BJ (cell line): ENCODE measurements around the gene MAP3K1. TPM values are rescaled to one million over a fixed set of nuclear protein-coding genes. Genes with fewer than 3 reads are reported as not detected.

ENCODE experiments used
- CTCF ChIA-PET: fragments of 350-600 bp; formaldehyde crosslinking; extraction: SDS; loops from one replicate; lab custom pipeline; 2021; ENCODE audit warnings: antibody characterized with exemption, inconsistent platforms; lab: Yijun Ruan, JAX
- POLR2A ChIA-PET: fragments of 300-600 bp; sonication (Branson Sonifier 250); formaldehyde crosslinking; extraction: SDS; loops from one replicate; lab custom pipeline; 2021; ENCODE audit warnings: antibody characterized with exemption; lab: Charles Lee
- DNase-seq: peaks from one replicate; pipeline ENCODE4 v3.0.0-alpha.2; 2011; ENCODE audit warnings: low read depth
- H3K27me3 ChIP-seq: 2 replicates; pipeline ENCODE4 v1.6.0; 2011; ENCODE audit warnings: low read length; ENCODE audit not compliant: control insufficient read depth, insufficient read depth
- H3K36me3 ChIP-seq: 2 replicates; pipeline ENCODE4 v1.5.1; 2011; ENCODE audit warnings: low read length; ENCODE audit not compliant: control insufficient read depth, insufficient read depth
- H3K4me3 ChIP-seq: 2 replicates; pipeline ENCODE4 v1.5.1; 2011; ENCODE audit warnings: low read depth, mild to moderate bottlenecking, control low read depth, low read length
- CTCF ChIP-seq: IDR thresholded peaks from 2 replicates; pipeline ENCODE4 v1.5.1; 2011; ENCODE audit warnings: low read depth, mild to moderate bottlenecking, control low read depth, inconsistent platforms, low read length, moderate library complexity; ENCODE audit not compliant: insufficient read depth
- polyA plus RNA-seq: library from polyadenylated mRNA; depleted of rRNA; stranded (reverse); fragments of >200 nt; gene quantifications from 2 replicates; pipeline ENCODE4 v1.2.3, GENCODE V29; 2011

Gene MAP3K1
- polyA plus RNA-seq, 1 experiment, result 4.3 TPM

DNA sequence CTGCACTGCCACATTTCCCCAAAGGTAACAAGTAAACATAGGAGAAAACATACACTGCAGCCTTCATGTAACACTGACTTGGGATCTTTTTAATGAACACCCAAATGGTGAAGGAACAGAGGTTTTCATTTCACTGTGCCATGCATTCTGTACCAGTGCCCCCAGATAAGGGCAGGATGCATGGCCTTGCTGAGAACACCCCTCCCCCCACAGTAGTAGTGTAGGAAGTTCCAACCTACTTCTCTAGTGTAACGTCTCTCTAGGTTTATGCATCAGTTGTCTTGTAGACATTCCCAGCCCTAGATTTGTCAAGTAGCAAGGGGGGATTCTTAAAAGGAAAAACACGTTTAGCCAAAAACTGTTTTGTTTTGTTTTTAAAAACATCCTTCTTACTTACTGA, 29.9 kb downstream of the MAP3K1 start:
- DNase-seq, result no peak
- H3K4me3 ChIP-seq, result no peak overlapping the region
- ChIA-PET CTCF (interaction anchor here (13.0 kb wide), 1 partner anchor 577 kb away, joined by 234 read pairs; no protein-coding TSS in a partner anchor), POLR2A (no interaction called here)
- no peak for TF ChIP-seq CTCF
- no peaks in the 10 kb centered on the region for H3K36me3 ChIP-seq
- no peaks in the 10 kb centered on the region for H3K27me3 ChIP-seq

- ChIA-PET POLR2A (no interaction called here), CTCF (no interaction called here)
Observed at GRCh38 chr5:56845904-56846480, 30.6 kb downstream of the MAP3K1 start.

DNA sequence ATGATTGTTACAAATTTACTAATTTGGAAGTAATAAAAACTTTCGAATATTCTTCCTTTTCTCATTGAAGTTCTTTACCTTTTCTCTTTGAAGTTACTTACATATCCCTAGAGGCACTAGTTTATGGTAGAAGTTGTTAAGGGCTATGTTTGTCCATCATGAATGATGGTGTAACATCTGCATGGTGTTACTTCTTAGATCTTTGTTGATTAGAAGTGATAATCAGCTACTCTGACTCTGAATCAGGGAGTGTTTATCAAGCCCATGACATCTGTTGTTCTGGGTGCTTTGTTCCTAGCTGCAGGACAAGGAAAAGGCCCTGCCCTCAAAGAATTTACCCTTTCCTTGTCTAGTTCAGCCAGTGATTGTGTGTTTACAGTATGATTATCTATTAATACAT, 32.9 kb downstream of the MAP3K1 start:
- Histone ChIP-seq H3K4me3 (no peak overlapping the region), H3K36me3 (no peaks in the 10 kb centered on the region), H3K27me3 (no peaks in the 10 kb centered on the region)
- ChIA-PET POLR2A (no interaction called here), CTCF (interaction anchor here (0.6 to 1.8 kb wide), 3 partner anchors 10 to 247 kb away, joined by 3 to 4 read pairs (median 3); no protein-coding TSS in a partner anchor)
- no peak for DNase-seq
- no peak for TF ChIP-seq CTCF

More at GRCh38 chr5:56845904-56846480, 30.6 kb downstream of the MAP3K1 start:
- Histone ChIP-seq H3K36me3 (no peaks in the 10 kb centered on the region), H3K4me3 (no peak overlapping the region), H3K27me3 (no peaks in the 10 kb centered on the region)
- no peak for TF ChIP-seq CTCF
- no peak for DNase-seq

- H3K36me3 ChIP-seq, result no peaks in the 10 kb centered on the region
- no peak for TF ChIP-seq CTCF
- no peak for DNase-seq
- no peaks in the 10 kb centered on the region for H3K27me3 ChIP-seq
- ChIA-PET CTCF (no interaction called here), POLR2A (no interaction called here)
- no peak overlapping the region for H3K4me3 ChIP-seq
Observed at GRCh38 chr5:56849671-56850070, 34.3 kb downstream of the MAP3K1 start.

GRCh38 chr5:56850423-56850822, 35.1 kb downstream of the MAP3K1 start:
- POLR2A ChIA-PET, result no interaction called here
- no peak for DNase-seq
- H3K4me3 ChIP-seq, result no peak overlapping the region
- H3K27me3 ChIP-seq, result no peaks in the 10 kb centered on the region
- TF ChIP-seq CTCF, result no peak
- H3K36me3 ChIP-seq, result no peaks in the 10 kb centered on the region
- CTCF ChIA-PET, result interaction anchor here (1.4 kb wide), 1 partner anchor 11 kb away, joined by 4 read pairs; no protein-coding TSS in a partner anchor
